Subcutaneous abdominal adipose tissue (tissue), 5 donors: ENCODE data around the gene BAX.

Experiments used
- H3K27ac ChIP-seq: one replicate; pipeline ENCODE4 v1.7.0; 2013; ENCODE audit warnings: low read depth, mild to moderate bottlenecking, inconsistent platforms, low read length, moderate library complexity
- H3K27me3 ChIP-seq, 5 donors: one replicate each; pipeline ENCODE4 v1.7.0; 2013; ENCODE audit warnings: low read length in 5 of 5, inconsistent platforms in 1 of 5; ENCODE audit not compliant: control insufficient read depth in 5 of 5, insufficient read depth in 4 of 5
- H3K36me3 ChIP-seq, 5 donors: one replicate each; pipeline ENCODE4 v1.7.0; 2013; ENCODE audit warnings: low read length in 5 of 5; ENCODE audit not compliant: control insufficient read depth in 5 of 5, insufficient read depth in 5 of 5
- H3K4me1 ChIP-seq, 5 donors: one replicate each; pipeline ENCODE4 v1.7.0; 2013; ENCODE audit warnings: low read length in 5 of 5, mild to moderate bottlenecking in 3 of 5, moderate library complexity in 1 of 5; ENCODE audit not compliant: control insufficient read depth in 5 of 5, insufficient read depth in 5 of 5
- H3K4me3 ChIP-seq, 5 donors: one replicate each; pipeline ENCODE4 v1.7.0; 2013; ENCODE audit warnings: low read length in 5 of 5, low read depth in 1 of 5
- H3K9ac ChIP-seq, 5 donors: one replicate each; pipeline ENCODE4 v1.7.0; 2013; ENCODE audit warnings: low read length in 5 of 5, mild to moderate bottlenecking in 4 of 5, moderate library complexity in 3 of 5
- H3K9me3 ChIP-seq, 5 donors: one replicate each; pipeline ENCODE4 v1.7.0; 2013; ENCODE audit warnings: low read length in 5 of 5; ENCODE audit not compliant: control insufficient read depth in 5 of 5
- donor health status: healthy.
- donor health status: healthy.
- donor health status: healthy.
- donor health status: healthy.
- donor health status: healthy.

The BAX gene

GRCh38 chr19:48961051-48961649, 6.5 kb downstream of the BAX start:
- no peaks in the 10 kb centered on the region for H3K9me3 ChIP-seq
- H3K4me3 ChIP-seq: no peak overlapping the region
- H3K27me3 ChIP-seq: no peaks in the 10 kb centered on the region
- peaks cover 0 to 5% (median 3%) of the 10 kb centered on the region in 5 donors for H3K36me3 ChIP-seq
- no peak overlapping the region for H3K9ac ChIP-seq
- H3K4me1 ChIP-seq: peaks cover 2 to 39% (median 34%) of the 10 kb centered on the region in 5 donors
- peak overlapping the region; percentile 99 for H3K27ac ChIP-seq

- H3K4me3 ChIP-seq: no peak overlapping the region
- peaks cover 0 to 8% (median 5%) of the 10 kb centered on the region in 5 donors for H3K36me3 ChIP-seq
- no peaks in the 10 kb centered on the region for H3K27me3 ChIP-seq
- peak overlapping the region; percentile 99 for H3K27ac ChIP-seq
- peaks cover 2 to 42% (median 37%) of the 10 kb centered on the region in 5 donors for H3K4me1 ChIP-seq
- no peaks in the 10 kb centered on the region for H3K9me3 ChIP-seq
- no peak overlapping the region for H3K9ac ChIP-seq
Measured at GRCh38 chr19:48961673-48962028, 7.0 kb downstream of the BAX start.

- Histone ChIP-seq H3K36me3 (peaks cover 0 to 13% (median 7%) of the 10 kb centered on the region in 5 donors), H3K27me3 (no peaks in the 10 kb centered on the region), H3K9me3 (no peaks in the 10 kb centered on the region), H3K9ac (peak overlapping the region in 3 of 5 donors; percentile 1 to 66 (median 43)), H3K4me3 (peak overlapping the region in 2 of 5 donors; percentile 6 to 37), H3K27ac (peak overlapping the region; percentile 99), H3K4me1 (peaks cover 2 to 48% (median 43%) of the 10 kb centered on the region in 5 donors)
Measured at GRCh38 chr19:48962029-48962848, 7.6 kb downstream of the BAX start.

GRCh38 chr19:48962849-48963165, 8.1 kb downstream of the BAX start:
- Histone ChIP-seq H3K4me3 (no peak overlapping the region), H3K9ac (peak overlapping the region in 2 of 5 donors; percentile 43 to 66), H3K27me3 (no peaks in the 10 kb centered on the region), H3K36me3 (peaks cover 0 to 14% (median 7%) of the 10 kb centered on the region in 5 donors), H3K4me1 (peaks cover 4 to 54% (median 49%) of the 10 kb centered on the region in 5 donors), H3K9me3 (no peaks in the 10 kb centered on the region), H3K27ac (peak overlapping the region; percentile 99)

GRCh38 chr19:48963371-48964204, 8.9 kb downstream of the BAX start:
- Histone ChIP-seq H3K4me3 (peak overlapping the region; percentile 42 to 97 (median 68)), H3K9me3 (no peaks in the 10 kb centered on the region), H3K36me3 (peaks cover 0 to 21% (median 7%) of the 10 kb centered on the region in 5 donors), H3K27ac (peak overlapping the region; percentile 99), H3K27me3 (no peaks in the 10 kb centered on the region), H3K9ac (peak overlapping the region; percentile 65 to 97 (median 82)), H3K4me1 (peaks cover 8 to 62% (median 56%) of the 10 kb centered on the region in 5 donors)

- Histone ChIP-seq H3K27ac (peak overlapping the region; percentile 99), H3K9me3 (no peaks in the 10 kb centered on the region), H3K9ac (peak overlapping the region; percentile 65 to 97 (median 82)), H3K36me3 (peaks cover 0 to 29% (median 12%) of the 10 kb centered on the region in 5 donors), H3K4me3 (peak overlapping the region; percentile 42 to 97 (median 68)), H3K4me1 (peaks cover 8 to 70% (median 65%) of the 10 kb centered on the region in 5 donors), H3K27me3 (no peaks in the 10 kb centered on the region)
Measured at GRCh38 chr19:48964205-48965039, 9.7 kb downstream of the BAX start.

- H3K27ac ChIP-seq: peak within 1 kb of the TSS; percentile 99
- peak within 1 kb of the TSS; percentile 81 to 97 (median 96) for H3K4me3 ChIP-seq
- no peaks in the 10 kb centered on the region for H3K27me3 ChIP-seq
- H3K36me3 ChIP-seq: peaks cover 0 to 37% (median 19%) of the 10 kb centered on the region in 5 donors
- peaks cover 8 to 73% (median 69%) of the 10 kb centered on the region in 5 donors for H3K4me1 ChIP-seq
- H3K9me3 ChIP-seq: no peaks in the 10 kb centered on the region
- peak within 1 kb of the TSS; percentile 83 to 97 (median 88) for H3K9ac ChIP-seq
Measured at GRCh38 chr19:48965040-48965805, 10.5 kb downstream of the BAX start, which contains the start of gene FTL. Gene FTL (plus strand): TSS chr19:48965309. CDS start chr19:48965508, 199 bp downstream.

- no peaks in the 10 kb centered on the region for H3K9me3 ChIP-seq
- H3K27me3 ChIP-seq: no peaks in the 10 kb centered on the region
- peaks cover 8 to 80% (median 75%) of the 10 kb centered on the region in 5 donors for H3K4me1 ChIP-seq
- H3K36me3 ChIP-seq: peaks cover 0 to 44% (median 24%) of the 10 kb centered on the region in 5 donors
- peak overlapping the region; percentile 89 for H3K27ac ChIP-seq
- peak overlapping the region; percentile 81 to 97 (median 96) for H3K4me3 ChIP-seq
- peak overlapping the region; percentile 75 to 96 (median 83) for H3K9ac ChIP-seq
Measured at GRCh38 chr19:48965806-48966540, 11.3 kb downstream of the BAX start.
